Progenitor cell of endocrine pancreas (in vitro differentiated cells): ENCODE results near the gene CCDC40. TPM values are rescaled to one million over a fixed set of nuclear protein-coding genes. Genes with fewer than 3 reads are reported as not detected.

Experiments used
- DNase-seq: peaks from one replicate; pipeline ENCODE4 v3.0.0; 2021; ENCODE audit warnings: low spot score; ENCODE audit not compliant: unreplicated experiment
- H3K27ac Mint-ChIP-seq: 2 replicates; pipeline ENCODE4 v1.8.0; 2021; ENCODE audit warnings: mild to moderate bottlenecking, moderate library complexity, mixed read lengths
- H3K27me3 Mint-ChIP-seq: 2 replicates; pipeline ENCODE4 v1.8.0; 2021; ENCODE audit warnings: mixed read lengths
- H3K36me3 Mint-ChIP-seq: 2 replicates; pipeline ENCODE4 v1.8.0; 2022; ENCODE audit warnings: mixed read lengths; ENCODE audit not compliant: insufficient read depth
- H3K4me1 Mint-ChIP-seq: 2 replicates; pipeline ENCODE4 v1.8.0; 2021; ENCODE audit warnings: low read depth, mixed read lengths
- H3K4me3 Mint-ChIP-seq: 2 replicates; pipeline ENCODE4 v1.8.0; 2021; ENCODE audit warnings: low read depth, mild to moderate bottlenecking, moderate library complexity, mixed read lengths
- H3K9me3 Mint-ChIP-seq: 2 replicates; pipeline ENCODE4 v1.8.0; 2021; ENCODE audit warnings: low read depth, mixed read lengths
- total RNA-seq: library from RNA; stranded (reverse); gene quantifications from 2 replicates; pipeline ENCODE4 v1.2.1, GENCODE V29; 2021
- TF ChIP-seq, protein P1 (sequence below): fragments of 200-600 bp; sonication (generic); IDR thresholded peaks from one replicate; pipeline ENCODE4 v1.5.0; 2021; ENCODE audit warnings: antibody characterized with exemption, mild to moderate bottlenecking; ENCODE audit not compliant: unreplicated experiment

The CCDC40 gene
- total RNA-seq, 1 donor from 2014 or later = 26.9 TPM

DNA sequence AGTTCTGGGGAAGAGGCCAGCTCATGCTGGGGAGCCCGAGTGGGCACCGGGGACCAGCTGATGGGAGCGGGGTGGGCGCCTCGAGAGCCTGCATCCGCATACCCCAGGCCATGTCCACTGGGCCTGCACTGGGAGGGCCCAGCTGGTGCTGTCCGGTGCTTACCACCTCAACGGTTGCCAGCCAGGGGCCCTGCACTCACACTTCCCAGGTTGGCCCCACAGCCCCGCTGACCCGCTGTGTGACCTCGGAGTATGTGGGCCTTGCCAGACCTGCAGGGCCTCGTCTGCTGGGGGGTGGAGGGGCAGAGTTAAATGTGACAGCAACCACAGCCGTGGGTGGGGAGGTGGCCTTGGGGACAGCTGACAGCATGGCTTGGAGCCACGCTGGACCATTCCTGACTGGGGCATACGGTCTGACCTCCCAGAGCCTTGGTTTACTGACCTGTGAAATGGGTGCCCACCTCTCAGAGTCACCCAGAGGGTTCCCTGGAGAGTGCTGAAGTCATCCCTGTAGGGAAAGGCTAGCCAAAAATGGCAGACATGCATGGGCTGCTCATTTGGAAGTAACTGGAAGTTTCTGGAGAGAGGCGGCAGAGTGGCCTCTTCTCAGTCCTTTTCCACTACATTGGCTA, 59.5 kb downstream of the CCDC40 start:
- no peak for DNase-seq
- Mint-ChIP-seq H3K4me1 (peaks cover 2% of the 10 kb centered on the region), H3K27me3 (no peaks in the 10 kb centered on the region), H3K9me3 (no peaks in the 10 kb centered on the region), H3K36me3 (no peaks in the 10 kb centered on the region), H3K27ac (no peak overlapping the region), H3K4me3 (no peak overlapping the region)
- TF ChIP-seq, protein P1, sequence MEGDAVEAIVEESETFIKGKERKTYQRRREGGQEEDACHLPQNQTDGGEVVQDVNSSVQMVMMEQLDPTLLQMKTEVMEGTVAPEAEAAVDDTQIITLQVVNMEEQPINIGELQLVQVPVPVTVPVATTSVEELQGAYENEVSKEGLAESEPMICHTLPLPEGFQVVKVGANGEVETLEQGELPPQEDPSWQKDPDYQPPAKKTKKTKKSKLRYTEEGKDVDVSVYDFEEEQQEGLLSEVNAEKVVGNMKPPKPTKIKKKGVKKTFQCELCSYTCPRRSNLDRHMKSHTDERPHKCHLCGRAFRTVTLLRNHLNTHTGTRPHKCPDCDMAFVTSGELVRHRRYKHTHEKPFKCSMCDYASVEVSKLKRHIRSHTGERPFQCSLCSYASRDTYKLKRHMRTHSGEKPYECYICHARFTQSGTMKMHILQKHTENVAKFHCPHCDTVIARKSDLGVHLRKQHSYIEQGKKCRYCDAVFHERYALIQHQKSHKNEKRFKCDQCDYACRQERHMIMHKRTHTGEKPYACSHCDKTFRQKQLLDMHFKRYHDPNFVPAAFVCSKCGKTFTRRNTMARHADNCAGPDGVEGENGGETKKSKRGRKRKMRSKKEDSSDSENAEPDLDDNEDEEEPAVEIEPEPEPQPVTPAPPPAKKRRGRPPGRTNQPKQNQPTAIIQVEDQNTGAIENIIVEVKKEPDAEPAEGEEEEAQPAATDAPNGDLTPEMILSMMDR = no peak

DNA sequence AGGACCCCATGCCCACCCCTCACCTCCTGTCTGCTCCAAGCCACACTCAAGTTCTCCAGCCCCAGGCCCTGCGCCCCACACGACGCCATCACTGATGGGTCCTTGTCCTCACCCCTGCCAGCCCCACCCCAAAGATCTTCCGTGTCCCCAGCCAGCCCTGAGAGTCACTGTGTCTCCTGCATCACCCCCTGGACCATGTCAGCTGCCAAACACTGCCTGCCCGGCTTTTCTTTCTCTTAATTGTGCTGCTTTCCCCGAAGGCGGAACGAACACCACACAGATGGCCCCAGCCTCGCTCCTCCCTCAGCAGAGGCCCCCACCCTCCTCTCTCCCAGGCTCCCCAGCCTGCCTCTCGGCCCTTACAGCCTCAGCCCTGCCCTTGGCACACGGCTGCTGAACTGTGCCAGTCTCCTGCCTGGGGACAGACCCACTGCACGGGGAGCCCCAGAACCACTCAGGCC, 60.1 kb downstream of the CCDC40 start:
- Mint-ChIP-seq H3K4me1 (peaks cover 2% of the 10 kb centered on the region), H3K27ac (no peak overlapping the region), H3K9me3 (no peaks in the 10 kb centered on the region), H3K36me3 (no peaks in the 10 kb centered on the region), H3K4me3 (no peak overlapping the region), H3K27me3 (no peaks in the 10 kb centered on the region)
- TF ChIP-seq, protein P1 = no peak
- no peak for DNase-seq

DNA sequence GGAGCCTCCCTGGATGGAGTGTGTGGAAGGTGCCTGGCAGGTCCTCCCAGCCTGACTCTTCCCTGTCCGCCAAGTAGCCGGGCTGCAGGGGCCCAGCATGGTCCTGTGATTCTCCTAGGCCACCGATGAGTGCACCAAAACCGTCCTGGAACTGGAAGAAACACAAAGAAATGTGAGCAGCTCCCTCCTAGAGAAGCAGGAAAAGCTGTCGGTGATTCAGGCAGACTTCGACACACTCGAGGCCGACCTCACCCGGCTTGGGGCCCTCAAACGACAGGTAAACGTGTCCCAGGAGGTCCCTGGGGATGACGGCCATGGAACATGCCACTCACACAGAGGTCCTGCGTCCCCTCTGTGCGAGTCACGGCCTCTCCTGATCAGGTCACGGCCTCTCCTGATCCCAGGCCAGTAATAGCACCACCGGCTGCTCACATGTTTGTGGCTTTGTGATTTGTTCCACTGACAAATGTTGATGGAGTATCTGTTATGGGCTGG, 60.7 kb downstream of the CCDC40 start:
- Mint-ChIP-seq H3K4me3 (no peak overlapping the region), H3K4me1 (peaks cover 6% of the 10 kb centered on the region), H3K27me3 (no peaks in the 10 kb centered on the region), H3K27ac (no peak overlapping the region), H3K9me3 (no peaks in the 10 kb centered on the region), H3K36me3 (no peaks in the 10 kb centered on the region)
- TF ChIP-seq, protein P1 = no peak
- DNase-seq = no peak

DNA sequence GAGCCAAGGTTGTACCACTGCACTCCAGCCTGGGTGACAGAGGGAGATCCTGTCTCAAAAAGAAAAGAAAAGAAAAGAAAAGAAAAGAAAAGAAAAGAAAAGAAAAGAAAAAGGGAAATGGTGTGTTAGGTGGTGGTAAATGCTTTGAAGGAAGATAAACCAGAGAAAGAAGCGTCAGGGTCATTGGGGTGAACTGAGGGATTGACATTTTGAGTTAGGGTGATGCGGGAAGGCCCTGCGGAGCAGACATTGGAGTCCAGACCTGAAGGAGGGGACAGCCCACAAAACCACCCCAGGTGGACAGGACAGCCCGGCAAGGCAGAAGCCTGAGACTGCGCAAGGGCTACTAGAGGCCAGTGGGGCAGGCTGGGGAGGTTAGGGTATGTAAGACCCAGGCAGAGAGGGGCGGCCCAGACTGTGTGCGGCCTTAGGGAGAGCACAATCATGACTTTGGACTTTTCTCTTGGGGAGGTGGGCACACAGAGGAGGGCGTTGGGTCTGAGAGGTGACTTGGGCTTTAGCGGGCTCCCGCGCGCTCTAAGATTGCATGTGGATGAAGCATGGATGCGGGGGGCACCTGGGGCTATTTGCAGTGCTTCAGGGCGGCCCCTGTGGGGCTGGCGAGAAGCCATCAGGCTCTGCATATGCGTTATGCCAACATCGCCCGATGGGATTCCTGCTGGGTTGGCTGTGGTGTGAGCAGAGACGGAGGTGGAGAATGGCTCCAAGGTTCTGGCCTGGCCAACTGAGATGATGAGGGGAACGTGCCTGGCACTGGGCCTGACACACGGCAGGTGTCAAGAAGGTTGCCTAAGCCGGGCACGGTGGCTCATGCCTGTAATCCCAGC, 61.6 kb downstream of the CCDC40 start:
- TF ChIP-seq, protein P1 = no peak
- no peaks in the 10 kb centered on the region for H3K36me3 Mint-ChIP-seq
- no peak for DNase-seq
- no peak overlapping the region for H3K4me3 Mint-ChIP-seq
- H3K4me1 Mint-ChIP-seq = peaks cover 10% of the 10 kb centered on the region
- no peaks in the 10 kb centered on the region for H3K9me3 Mint-ChIP-seq
- peaks cover 4% of the 10 kb centered on the region for H3K27me3 Mint-ChIP-seq
- peak overlapping the region; percentile 37 for H3K27ac Mint-ChIP-seq

DNA sequence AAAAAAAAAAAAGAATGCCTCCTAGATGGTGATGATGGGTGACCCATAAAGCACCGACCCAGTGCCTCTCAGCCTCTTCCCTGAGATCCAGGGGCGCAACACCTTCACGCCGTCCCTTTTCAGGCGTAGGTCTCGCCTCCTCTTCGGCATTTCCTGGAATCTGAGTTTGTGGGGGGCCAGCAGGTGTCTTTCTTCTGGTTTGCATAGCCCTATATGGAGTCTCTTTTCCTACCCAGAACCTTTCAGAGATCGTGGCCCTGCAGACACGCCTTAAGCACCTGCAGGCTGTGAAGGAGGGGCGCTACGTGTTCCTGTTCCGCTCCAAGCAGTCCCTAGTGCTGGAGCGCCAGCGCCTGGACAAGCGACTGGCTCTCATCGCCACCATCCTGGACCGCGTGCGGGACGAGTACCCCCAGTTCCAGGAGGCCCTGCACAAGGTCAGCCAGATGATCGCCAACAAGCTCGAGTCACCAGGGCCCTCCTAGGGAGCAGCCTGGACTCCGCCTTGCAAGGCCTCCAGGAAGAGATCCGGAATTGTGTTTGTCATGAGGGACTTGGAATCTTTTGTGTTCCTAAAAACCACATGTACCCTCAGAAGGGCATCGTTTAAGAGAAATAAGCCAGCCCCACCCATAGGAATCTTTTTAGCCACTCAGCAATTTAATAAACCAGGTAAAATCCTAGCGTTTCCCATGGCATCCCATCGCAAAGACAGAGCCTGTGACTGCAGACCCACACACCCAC, 63.0 kb downstream of the CCDC40 start:
- Mint-ChIP-seq H3K36me3 (no peaks in the 10 kb centered on the region), H3K27ac (no peak overlapping the region), H3K4me3 (peak overlapping the region; percentile 51), H3K9me3 (no peaks in the 10 kb centered on the region), H3K27me3 (peaks cover 7% of the 10 kb centered on the region), H3K4me1 (peaks cover 10% of the 10 kb centered on the region)
- TF ChIP-seq, protein P1 = no peak
- DNase-seq = no peak
